HepG2 (cell line): ENCODE measurements around the gene MISFA. TPM values are rescaled to one million over a fixed set of nuclear protein-coding genes. Genes with fewer than 3 reads are reported as not detected.

Experiments
- KDM4B ChIP-seq: sonication (generic); formaldehyde crosslinking; IDR thresholded peaks from 2 replicates; pipeline ENCODE4 v1.4.0; 2020; ENCODE audit warnings: missing genetic modification reagents
- NR1H2 ChIP-seq: sonication (generic); formaldehyde crosslinking; IDR thresholded peaks from 2 replicates; pipeline ENCODE4 v1.8.1; 2022; ENCODE audit warnings: low read depth, missing genetic modification reagents, borderline replicate concordance
- PPARG ChIP-seq: conservative IDR thresholded peaks from 2 replicates; pipeline ENCODE4 v1.6.1; 2016; ENCODE audit warnings: missing biosample characterization, missing genetic modification reagents
- SMARCC2 ChIP-seq: fragments of 450-650 bp; IDR thresholded peaks from 2 replicates; pipeline ENCODE4 v1.6.1; 2017; ENCODE audit warnings: antibody characterized with exemption, mild to moderate bottlenecking
- SP4 ChIP-seq: sonication (generic); formaldehyde crosslinking; IDR thresholded peaks from 2 replicates; pipeline ENCODE4 v1.8.1; 2023; ENCODE audit warnings: mild to moderate bottlenecking, missing genetic modification reagents
- SRY ChIP-seq: sonication (generic); formaldehyde crosslinking; IDR thresholded peaks from 2 replicates; pipeline ENCODE4 v1.8.0; 2022; ENCODE audit warnings: mild to moderate bottlenecking, missing genetic modification reagents
- polyA plus RNA-seq, 8 experiments: library from polyadenylated mRNA; depleted of rRNA in 3 of 8; stranded (reverse) in 7 of 8; unstranded in 1 of 8; fragments of >200 nt; fragmentation: Illumina TruSeq in 4 of 8; extraction: Trizol in 4 of 8; gene quantifications; 2 replicates each; pipeline versions ENCODE4 v1.2.1 to v1.2.3, GENCODE V29; 2011 to 2016; ENCODE audit warnings: low read depth in 4 of 8, missing spikeins in 1 of 8, mixed read lengths in 1 of 8; ENCODE audit not compliant: insufficient read depth in 1 of 8
- total RNA-seq, 5 experiments: library from RNA; depleted of rRNA; stranded (reverse); fragments of >200 nt; fragmentation: Illumina TruSeq; extraction: Trizol; gene quantifications; 2 replicates each; pipeline ENCODE4 v1.2.3, GENCODE V29; 2016; ENCODE audit warnings: low read depth in 1 of 5
- TF ChIP-seq, protein P1 (sequence below): sonication (generic); formaldehyde crosslinking; IDR thresholded peaks from 2 replicates; pipeline ENCODE4 v1.4.0; 2020; ENCODE audit warnings: missing genetic modification reagents, borderline replicate concordance
- TF ChIP-seq, protein P2 (sequence below): IDR thresholded peaks from 2 replicates; pipeline ENCODE4 v1.6.1; 2016; ENCODE audit warnings: missing biosample characterization, missing genetic modification reagents, low read depth
- TF ChIP-seq, protein P3 (sequence below): IDR thresholded peaks from 2 replicates; pipeline ENCODE4 v1.6.1; 2016; ENCODE audit warnings: low read depth
- TF ChIP-seq, protein P4 (sequence below): sonication (generic); formaldehyde crosslinking; IDR thresholded peaks from 2 replicates; pipeline ENCODE4 v1.4.0; 2020; ENCODE audit warnings: mild to moderate bottlenecking, missing genetic modification reagents

MISFA gene
- total and polyA plus RNA-seq, 2 of the 13 experiments (the other 11 are each of a cell fraction or from before 2014, with no cell fraction given): 1.4 to 5.4 TPM

DNA sequence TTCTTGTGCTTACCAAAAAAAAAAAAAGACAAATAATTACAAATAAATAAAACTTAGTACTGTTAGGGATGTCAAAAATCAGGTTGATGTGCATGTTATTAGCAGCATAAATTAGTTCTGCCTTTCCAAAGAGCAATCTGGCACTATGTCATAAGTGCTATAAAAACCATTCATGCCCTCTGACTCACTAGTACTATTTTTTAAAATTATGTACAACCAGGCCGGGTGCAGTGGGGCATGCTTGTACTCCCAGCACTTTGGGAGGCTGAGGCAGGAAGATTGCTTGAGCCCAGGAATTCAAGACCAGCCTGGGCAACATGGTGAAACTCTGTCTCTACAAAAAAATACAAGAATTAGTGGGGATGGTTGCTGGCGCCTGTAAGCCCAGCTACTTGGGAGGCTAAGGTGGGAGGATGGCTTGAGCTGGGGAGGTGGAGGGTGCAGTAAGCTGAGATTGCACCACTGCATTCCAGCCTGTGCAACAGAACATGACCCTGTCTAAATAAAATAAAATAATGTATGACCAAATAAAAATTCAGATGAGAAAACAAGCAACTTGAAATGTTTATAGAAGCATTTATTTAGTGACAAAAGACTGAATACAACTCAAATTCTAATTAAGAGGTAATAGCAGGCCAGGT, 36.4 kb upstream of the MISFA start (continued):
- TF ChIP-seq, protein P1, sequence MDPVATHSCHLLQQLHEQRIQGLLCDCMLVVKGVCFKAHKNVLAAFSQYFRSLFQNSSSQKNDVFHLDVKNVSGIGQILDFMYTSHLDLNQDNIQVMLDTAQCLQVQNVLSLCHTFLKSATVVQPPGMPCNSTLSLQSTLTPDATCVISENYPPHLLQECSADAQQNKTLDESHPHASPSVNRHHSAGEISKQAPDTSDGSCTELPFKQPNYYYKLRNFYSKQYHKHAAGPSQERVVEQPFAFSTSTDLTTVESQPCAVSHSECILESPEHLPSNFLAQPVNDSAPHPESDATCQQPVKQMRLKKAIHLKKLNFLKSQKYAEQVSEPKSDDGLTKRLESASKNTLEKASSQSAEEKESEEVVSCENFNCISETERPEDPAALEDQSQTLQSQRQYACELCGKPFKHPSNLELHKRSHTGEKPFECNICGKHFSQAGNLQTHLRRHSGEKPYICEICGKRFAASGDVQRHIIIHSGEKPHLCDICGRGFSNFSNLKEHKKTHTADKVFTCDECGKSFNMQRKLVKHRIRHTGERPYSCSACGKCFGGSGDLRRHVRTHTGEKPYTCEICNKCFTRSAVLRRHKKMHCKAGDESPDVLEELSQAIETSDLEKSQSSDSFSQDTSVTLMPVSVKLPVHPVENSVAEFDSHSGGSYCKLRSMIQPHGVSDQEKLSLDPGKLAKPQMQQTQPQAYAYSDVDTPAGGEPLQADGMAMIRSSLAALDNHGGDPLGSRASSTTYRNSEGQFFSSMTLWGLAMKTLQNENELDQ: no peak
- TF ChIP-seq, protein P2, sequence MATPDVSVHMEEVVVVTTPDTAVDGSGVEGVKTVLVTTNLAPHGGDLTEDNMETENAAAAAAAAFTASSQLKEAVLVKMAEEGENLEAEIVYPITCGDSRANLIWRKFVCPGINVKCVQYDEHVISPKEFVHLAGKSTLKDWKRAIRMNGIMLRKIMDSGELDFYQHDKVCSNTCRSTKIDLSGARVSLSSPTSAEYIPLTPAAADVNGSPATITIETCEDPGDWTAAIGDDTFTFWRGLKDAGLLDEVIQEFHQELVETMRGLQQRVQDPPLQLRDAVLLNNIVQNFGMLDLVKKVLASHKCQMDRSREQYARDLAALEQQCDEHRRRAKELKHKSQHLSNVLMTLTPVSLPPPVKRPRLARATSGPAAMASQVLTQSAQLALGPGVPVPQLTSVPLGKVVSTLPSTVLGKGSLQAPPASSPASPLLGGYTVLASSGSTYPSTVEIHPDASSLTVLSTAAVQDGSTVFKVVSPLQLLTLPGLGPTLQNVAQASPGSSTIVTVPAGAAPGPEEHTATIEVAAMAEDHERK (CRISPR knock-in tag): no peak
- no peak for TF ChIP-seq PPARG
- no peak for TF ChIP-seq SP4 (CRISPR knock-in tag)
- TF ChIP-seq KDM4B (CRISPR knock-in tag): no peak
- TF ChIP-seq, protein P3, sequence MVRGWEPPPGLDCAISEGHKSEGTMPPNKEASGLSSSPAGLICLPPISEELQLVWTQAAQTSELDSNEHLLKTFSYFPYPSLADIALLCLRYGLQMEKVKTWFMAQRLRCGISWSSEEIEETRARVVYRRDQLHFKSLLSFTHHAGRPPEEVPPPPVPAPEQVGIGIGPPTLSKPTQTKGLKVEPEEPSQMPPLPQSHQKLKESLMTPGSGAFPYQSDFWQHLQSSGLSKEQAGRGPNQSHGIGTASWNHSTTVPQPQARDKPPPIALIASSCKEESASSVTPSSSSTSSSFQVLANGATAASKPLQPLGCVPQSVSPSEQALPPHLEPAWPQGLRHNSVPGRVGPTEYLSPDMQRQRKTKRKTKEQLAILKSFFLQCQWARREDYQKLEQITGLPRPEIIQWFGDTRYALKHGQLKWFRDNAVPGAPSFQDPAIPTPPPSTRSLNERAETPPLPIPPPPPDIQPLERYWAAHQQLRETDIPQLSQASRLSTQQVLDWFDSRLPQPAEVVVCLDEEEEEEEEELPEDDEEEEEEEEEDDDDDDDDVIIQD (CRISPR knock-in tag): no peak
- TF ChIP-seq SRY (CRISPR knock-in tag): no peak
- TF ChIP-seq SMARCC2: no peak
- TF ChIP-seq NR1H2 (CRISPR knock-in tag): no peak
- TF ChIP-seq, protein P4, sequence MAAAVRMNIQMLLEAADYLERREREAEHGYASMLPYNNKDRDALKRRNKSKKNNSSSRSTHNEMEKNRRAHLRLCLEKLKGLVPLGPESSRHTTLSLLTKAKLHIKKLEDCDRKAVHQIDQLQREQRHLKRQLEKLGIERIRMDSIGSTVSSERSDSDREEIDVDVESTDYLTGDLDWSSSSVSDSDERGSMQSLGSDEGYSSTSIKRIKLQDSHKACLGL: no peak
